Neuronal stem cell (in vitro differentiated cells): ENCODE data around the gene SET.
"Not testable (repeated sequence)": the region's sequence is repeated elsewhere in the genome, so short reads cannot be mapped to it uniquely, and the experiment has no call there.

ENCODE experiments used
- DNase-seq: peaks from one replicate; pipeline ENCODE4 v3.0.0-alpha.2; 2013; ENCODE audit warnings: low spot score
- H2AFZ ChIP-seq: one replicate; pipeline ENCODE4 v1.6.1; 2013; ENCODE audit warnings: mild to moderate bottlenecking, low read length, inconsistent platforms
- H2AK5ac ChIP-seq: 2 replicates; pipeline ENCODE4 v1.6.1; 2013; ENCODE audit warnings: low read depth, mild to moderate bottlenecking, inconsistent platforms, low read length, moderate library complexity, mixed read lengths
- H2BK120ac ChIP-seq: 2 replicates; pipeline ENCODE4 v1.6.1; 2013; ENCODE audit warnings: low read depth, mild to moderate bottlenecking, inconsistent platforms, low read length, moderate library complexity, mixed read lengths
- H2BK12ac ChIP-seq: one replicate; pipeline ENCODE4 v1.6.1; 2013; ENCODE audit warnings: low read length, inconsistent platforms
- H2BK15ac ChIP-seq: 2 replicates; pipeline ENCODE4 v1.6.1; 2013; ENCODE audit warnings: mild to moderate bottlenecking, low read length, inconsistent platforms, mixed read lengths
- H2BK5ac ChIP-seq: one replicate; pipeline ENCODE4 v1.6.1; 2013; ENCODE audit warnings: inconsistent platforms, mild to moderate bottlenecking, low read length, moderate library complexity
- H3K14ac ChIP-seq: one replicate; pipeline ENCODE4 v1.6.1; 2013; ENCODE audit warnings: low read length, inconsistent platforms
- H3K18ac ChIP-seq: 2 replicates; pipeline ENCODE4 v1.6.1; 2013; ENCODE audit warnings: low read length, inconsistent platforms
- H3K23ac ChIP-seq: 2 replicates; pipeline ENCODE4 v1.6.1; 2013; ENCODE audit warnings: low read depth, mild to moderate bottlenecking, mixed read lengths, low read length, inconsistent platforms; ENCODE audit not compliant: poor library complexity
- H3K27ac ChIP-seq: replicated peaks from 3 replicates; pipeline ENCODE4 v1.5.1; 2013; ENCODE audit warnings: low read length, inconsistent platforms
- H3K27me3 ChIP-seq, 3 experiments: 2 replicates each; pipeline ENCODE4 v1.6.1; 2013; ENCODE audit warnings: low read length in 3 of 3, mild to moderate bottlenecking in 2 of 3, inconsistent platforms in 1 of 3, low read depth in 1 of 3, mixed read lengths in 1 of 3, moderate library complexity in 1 of 3; ENCODE audit not compliant: control insufficient read depth in 3 of 3, insufficient read depth in 3 of 3
- H3K36me3 ChIP-seq, 2 donors: replicated peaks in 1 of 2; 2 replicates each; pipeline ENCODE4 v1.6.1; 2013; ENCODE audit warnings: low read length in 2 of 2; ENCODE audit not compliant: control insufficient read depth in 2 of 2, insufficient read depth in 2 of 2
- H3K4ac ChIP-seq: 2 replicates; pipeline ENCODE4 v1.6.1; 2013; ENCODE audit warnings: inconsistent platforms, mild to moderate bottlenecking, low read length, moderate library complexity
- H3K4me1 ChIP-seq, 2 donors: 1 replicate in 1 of 2; 2 replicates in 1 of 2; pipeline ENCODE4 v1.6.1; 2013; ENCODE audit warnings: low read length in 2 of 2, low read depth in 1 of 2; ENCODE audit not compliant: control insufficient read depth in 2 of 2, insufficient read depth in 1 of 2
- H3K4me2 ChIP-seq: one replicate; pipeline ENCODE4 v1.6.1; 2013; ENCODE audit warnings: mild to moderate bottlenecking, low read length, inconsistent platforms; ENCODE audit not compliant: insufficient read depth, poor library complexity, severe bottlenecking
- H3K4me3 ChIP-seq, 2 donors: 2 replicates each; pipeline ENCODE4 v1.5.1; 2013; ENCODE audit warnings: low read length in 2 of 2, mild to moderate bottlenecking in 2 of 2, inconsistent platforms in 1 of 2, moderate library complexity in 1 of 2
- H3K79me1 ChIP-seq: one replicate; pipeline ENCODE4 v1.6.1; 2013; ENCODE audit warnings: low read depth, mild to moderate bottlenecking, inconsistent platforms, low read length, moderate library complexity
- H3K9ac ChIP-seq: one replicate; pipeline ENCODE4 v1.6.1; 2013; ENCODE audit warnings: mild to moderate bottlenecking, low read depth, low read length, inconsistent platforms; ENCODE audit not compliant: poor library complexity
- H3K9me3 ChIP-seq, 2 donors: replicated peaks in 1 of 2; 2 replicates each; pipeline versions ENCODE3 to v1.6.1; 2013; ENCODE audit warnings: low read length in 2 of 2, mild to moderate bottlenecking in 2 of 2, inconsistent platforms in 1 of 2, low read depth in 1 of 2, mixed read lengths in 1 of 2, moderate library complexity in 1 of 2; ENCODE audit not compliant: control insufficient read depth in 2 of 2, insufficient read depth in 1 of 2
- H4K8ac ChIP-seq: one replicate; pipeline ENCODE4 v1.6.1; 2013; ENCODE audit warnings: low read depth, mild to moderate bottlenecking, inconsistent platforms, low read length, moderate library complexity
- H4K91ac ChIP-seq: one replicate; pipeline ENCODE4 v1.6.1; 2013; ENCODE audit warnings: low read length, low read depth, mild to moderate bottlenecking, inconsistent platforms; ENCODE audit not compliant: poor library complexity
- WGBS, 2 donors: extraction: QIAGEN DNeasy Blood & Tissue Kit; methylation state at CpG; one replicate each; pipeline ENCODE4 v1.1.7; 2013; ENCODE audit warnings: missing lambda C conversion rate in 2 of 2, mixed read lengths in 1 of 2; ENCODE audit not compliant: insufficient read length in 2 of 2, insufficient replicate concordance in 1 of 2; ENCODE audit errors: extremely low coverage in 2 of 2; 5-methylcytosine and 5-hydroxymethylcytosine counted together

The SET gene

DNA sequence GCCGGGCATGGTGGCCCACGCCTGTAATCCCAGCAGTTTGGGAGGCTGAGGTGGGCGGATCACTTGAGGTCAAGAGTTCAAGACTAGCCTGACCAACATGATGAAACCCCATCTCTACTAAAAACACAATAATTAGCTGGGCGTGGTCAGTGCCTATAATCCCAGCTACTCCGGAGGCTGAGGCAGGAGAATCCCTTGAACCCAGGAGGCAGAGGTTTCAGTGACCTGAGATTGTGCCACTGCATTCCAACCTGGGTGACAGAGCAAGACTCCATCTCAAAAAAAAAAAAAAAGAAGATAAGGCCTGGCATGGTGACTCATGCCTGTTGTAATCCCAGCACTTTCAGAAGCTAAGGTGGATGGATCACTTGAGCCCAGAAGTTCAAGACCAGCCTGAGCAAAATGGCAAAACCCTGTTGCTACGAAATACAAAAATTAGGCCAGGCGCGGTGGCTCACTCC is 22.5 kb upstream of the SET start:
- not testable (repeated sequence) for H3K14ac ChIP-seq, H3K9ac ChIP-seq, H2BK12ac ChIP-seq, H3K27me3 ChIP-seq, H3K27ac ChIP-seq, H3K36me3 ChIP-seq, H4K91ac ChIP-seq, H3K4ac ChIP-seq, H3K4me3 ChIP-seq, H4K8ac ChIP-seq, H2AK5ac ChIP-seq, H2BK15ac ChIP-seq, H3K18ac ChIP-seq, H3K4me2 ChIP-seq, H2BK120ac ChIP-seq, H3K9me3 ChIP-seq, H2AFZ ChIP-seq, H3K79me1 ChIP-seq, H3K23ac ChIP-seq, H3K4me1 ChIP-seq, DNase-seq, H2BK5ac ChIP-seq
- WGBS, 2 donors = no CpG with 5 or more reads among the region's 8 CpGs

DNA sequence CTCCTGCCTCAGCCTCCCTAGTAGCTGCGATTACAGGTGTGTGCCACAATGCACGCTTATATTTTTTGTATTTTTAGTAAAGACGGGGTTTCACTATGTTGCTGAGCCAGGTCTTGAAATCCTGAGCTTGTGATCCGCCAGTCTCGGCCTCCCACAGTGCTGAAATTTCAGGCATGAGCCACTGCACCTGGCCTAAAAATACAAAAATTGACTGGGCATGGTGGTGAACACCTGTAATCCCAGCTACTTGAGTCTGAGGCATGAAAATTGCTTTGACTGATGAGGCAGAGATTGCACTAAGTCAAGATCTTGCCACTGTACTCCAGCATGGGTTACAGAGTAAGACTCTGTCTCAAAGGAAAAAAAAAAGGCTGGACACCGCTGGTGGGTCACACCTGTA is 19.2 kb upstream of the SET start:
- Histone ChIP-seq H2AFZ (no peak overlapping the region), H3K4me1 (no peaks in the 10 kb centered on the region), H3K9me3 (no peaks in the 10 kb centered on the region), H4K8ac (no peak overlapping the region), H3K4ac (no peak overlapping the region), H3K14ac (no peak overlapping the region), H3K79me1 (no peaks in the 10 kb centered on the region), H2BK5ac (no peak overlapping the region), H3K4me3 (no peak overlapping the region), H3K18ac (no peak overlapping the region), H3K27ac (no peak overlapping the region), H3K4me2 (no peak overlapping the region), H2BK120ac (no peak overlapping the region), H3K23ac (no peak overlapping the region), H4K91ac (no peak overlapping the region), H3K9ac (no peak overlapping the region), H3K27me3 (no peaks in the 10 kb centered on the region), H2AK5ac (no peak overlapping the region), H2BK12ac (no peak overlapping the region), H2BK15ac (no peak overlapping the region), H3K36me3 (no peaks in the 10 kb centered on the region)
- WGBS, 2 donors = no CpG with 5 or more reads among the region's 6 CpGs
- no peak for DNase-seq

DNA sequence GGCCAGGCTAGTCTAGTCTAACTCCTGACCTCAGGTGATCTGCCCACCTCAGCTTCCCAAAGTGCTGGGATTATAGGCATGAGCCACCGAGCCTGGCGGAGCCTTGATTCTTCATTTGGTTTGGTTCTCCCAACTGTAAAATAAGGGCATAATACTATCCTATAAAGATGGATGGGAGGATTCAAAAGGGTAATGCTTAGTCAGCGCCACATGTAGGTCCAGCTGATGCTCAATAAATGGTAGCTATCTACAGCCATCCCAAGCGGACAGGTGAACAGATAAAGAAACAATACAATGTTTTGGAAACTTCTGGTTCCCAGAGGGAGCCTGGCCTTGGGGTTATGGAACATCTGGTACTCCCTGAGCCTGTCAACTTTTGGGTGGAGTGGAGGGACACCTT is 13.6 kb upstream of the SET start:
- Histone ChIP-seq H3K27ac (no peak overlapping the region), H2BK15ac (no peak overlapping the region)

GRCh38 chr9:128677794-128678193 is 11.2 kb upstream of the SET start:
- H4K91ac ChIP-seq = no peak overlapping the region

More for the DNA sequence above, 13.6 kb upstream of the SET start:
- H3K9me3 ChIP-seq = no peaks in the 10 kb centered on the region
- no peak for DNase-seq
- no peak overlapping the region for H3K9ac ChIP-seq
- H3K79me1 ChIP-seq = no peaks in the 10 kb centered on the region
- H2BK120ac ChIP-seq = no peak overlapping the region
- no peak overlapping the region for H3K4me2 ChIP-seq
- H3K18ac ChIP-seq = no peak overlapping the region
- no CpG with 5 or more reads among the region's 4 CpGs for WGBS, 2 donors
- no peaks in the 10 kb centered on the region for H3K36me3 ChIP-seq
- no peak overlapping the region for H2BK12ac ChIP-seq
- no peak overlapping the region for H3K23ac ChIP-seq
- no peak overlapping the region for H3K4me3 ChIP-seq
- no peaks in the 10 kb centered on the region for H3K4me1 ChIP-seq
- H3K14ac ChIP-seq = no peak overlapping the region
- H2AK5ac ChIP-seq = no peak overlapping the region
- H3K4ac ChIP-seq = no peak overlapping the region
- no peaks in the 10 kb centered on the region for H3K27me3 ChIP-seq
- no peak overlapping the region for H4K91ac ChIP-seq
- H2AFZ ChIP-seq = no peak overlapping the region
- no peak overlapping the region for H4K8ac ChIP-seq
- H2BK5ac ChIP-seq = no peak overlapping the region

More at GRCh38 chr9:128677794-128678193, 11.2 kb upstream of the SET start:
- Histone ChIP-seq H3K9ac (no peak overlapping the region), H3K36me3 (no peaks in the 10 kb centered on the region), H2AK5ac (no peak overlapping the region), H3K23ac (no peak overlapping the region), H3K4me2 (no peak overlapping the region), H2BK120ac (no peak overlapping the region), H3K18ac (no peak overlapping the region), H2AFZ (no peak overlapping the region), H2BK15ac (no peak overlapping the region), H4K8ac (no peak overlapping the region), H3K27ac (no peak overlapping the region), H3K4me1 (no peaks in the 10 kb centered on the region), H2BK12ac (no peak overlapping the region), H3K14ac (no peak overlapping the region), H2BK5ac (no peak overlapping the region), H3K79me1 (no peaks in the 10 kb centered on the region), H3K27me3 (no peaks in the 10 kb centered on the region), H3K9me3 (no peaks in the 10 kb centered on the region), H3K4me3 (no peak overlapping the region), H3K4ac (no peak overlapping the region)
- DNase-seq = no peak
- WGBS, 2 donors = no CpG with 5 or more reads among the region's 10 CpGs
